Measurements from ENCODE around the gene DNAH5.
"Not testable (repeated sequence)": the region's sequence is repeated elsewhere in the genome, so short reads cannot be mapped to it uniquely, and the experiment has no call there.

DNA sequence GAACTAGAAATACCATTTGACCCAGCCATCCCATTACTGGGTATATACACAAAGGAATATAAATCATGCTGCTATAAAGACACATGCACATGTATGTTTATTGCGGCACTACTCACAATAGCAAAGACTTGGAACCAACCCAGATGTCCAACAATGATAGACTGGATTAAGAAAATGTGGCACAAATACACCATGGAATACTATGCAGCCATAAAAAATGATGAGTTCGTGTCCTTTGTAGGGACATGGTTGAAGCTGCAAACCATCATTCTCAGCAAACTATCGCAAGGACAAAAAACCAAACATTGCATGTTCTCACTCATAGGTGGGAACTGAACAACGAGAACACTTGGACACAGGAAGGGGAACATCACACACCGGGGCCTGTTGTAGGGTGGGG is 40.4 kb upstream of the DNAH5 start:
- not testable (repeated sequence) for TF ChIP-seq CTCF, POLR2A, POLR2AphosphoS5 (IDR thresholded peaks at IDR 0.05)
